EL (cell line): ENCODE results near the gene SAP25.
"Not testable (repeated sequence)": the region's sequence is repeated elsewhere in the genome, so short reads cannot be mapped to it uniquely, and the experiment has no call there.

ENCODE experiments used
- DNase-seq: peaks from one replicate; pipeline ENCODE4 v3.0.0-alpha.2; 2016

The SAP25 gene

GRCh38 chr7:100528108-100528866, 45.4 kb downstream of the SAP25 start:
- DNase-seq, result not testable (repeated sequence)

DNA sequence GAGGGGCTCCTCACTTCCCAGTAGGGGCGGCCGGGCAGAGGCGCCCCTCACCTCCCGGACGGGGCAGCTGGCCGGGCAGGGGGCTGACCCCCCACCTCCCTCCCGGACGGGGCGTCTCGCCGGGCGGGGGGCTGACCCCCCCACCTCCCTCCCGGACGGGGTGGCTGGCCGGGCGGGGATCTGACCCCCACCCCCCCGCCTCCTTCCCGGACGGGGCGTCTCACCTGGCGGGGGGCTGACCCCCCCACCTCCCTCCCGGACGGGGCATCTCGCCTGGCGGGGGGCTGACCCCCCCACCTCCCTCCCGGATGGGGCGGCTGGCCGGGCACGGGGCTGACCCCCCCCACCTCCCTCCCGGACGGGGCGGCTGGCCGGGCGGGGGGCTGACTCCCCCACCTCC, 50.5 kb downstream of the SAP25 start:
- not testable (repeated sequence) for DNase-seq
